Measurements from ENCODE around the gene CHDH.

The CHDH gene

DNA sequence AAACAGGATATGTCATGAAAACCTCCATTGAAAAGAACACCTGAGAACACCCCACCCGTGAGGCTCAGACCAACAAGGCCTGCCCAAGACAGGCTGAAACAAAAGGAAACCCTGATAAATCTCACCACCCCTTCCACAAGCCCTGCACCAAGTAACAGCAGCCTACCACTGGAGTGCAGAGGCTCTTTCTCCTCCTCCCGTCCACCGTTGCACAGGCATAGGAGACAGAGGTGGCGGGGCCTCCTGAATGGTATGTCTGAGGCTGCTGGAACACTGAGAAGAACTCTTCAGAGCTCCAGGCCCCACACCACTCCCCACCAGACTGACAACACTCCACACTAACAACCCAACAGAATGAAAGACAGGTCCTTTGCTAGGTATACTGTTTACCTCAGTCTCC lies 21.4 kb downstream of the CHDH start:
- Mint-ChIP-seq H3K4me1 (no peaks in the 10 kb centered on the region), H3K4me3 (no peak overlapping the region), H3K9me3 (no peaks in the 10 kb centered on the region), H3K36me3 (no peaks in the 10 kb centered on the region), H3K27ac (no peak overlapping the region), H3K27me3 (no peaks in the 10 kb centered on the region)
- no peak for DNase-seq (ENCODE audit: low spot score in 2 of 2)
- no peak for ATAC-seq (ENCODE audit: low read depth)

DNA sequence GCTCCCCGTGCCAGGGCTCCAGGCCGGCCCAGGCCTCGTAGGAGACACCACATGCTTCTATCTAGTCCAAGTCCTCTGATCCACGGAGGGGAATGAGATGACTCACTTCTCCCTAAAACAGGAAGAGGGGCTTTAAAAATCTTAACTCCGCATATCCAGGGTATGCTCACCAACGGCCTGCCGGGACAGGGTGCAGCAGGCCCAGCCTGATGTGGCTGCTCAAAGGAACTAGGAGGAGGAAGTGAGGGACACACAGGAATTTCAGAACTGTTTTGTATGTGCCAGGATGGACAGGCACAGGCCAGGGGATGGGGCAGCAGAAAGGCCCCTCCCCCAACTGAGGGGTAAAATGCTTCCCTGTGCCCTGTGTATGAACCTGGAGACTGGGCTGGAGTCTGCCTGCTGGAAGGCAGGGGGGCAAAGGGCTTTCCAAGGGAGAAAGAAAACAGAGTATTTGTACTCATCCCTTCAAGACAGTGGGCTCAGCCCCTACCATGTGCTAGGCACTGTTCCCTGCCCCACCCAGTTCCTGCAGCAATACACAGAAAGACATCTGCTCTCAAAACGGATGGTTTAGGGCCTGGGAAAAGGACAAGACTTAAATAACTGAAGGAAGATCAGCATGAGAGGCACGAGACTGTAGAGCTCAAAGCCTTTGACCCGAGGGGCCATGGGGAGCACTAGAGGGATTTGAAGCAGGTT lies 22.1 kb downstream of the CHDH start:
- no peaks in the 10 kb centered on the region for H3K27me3 Mint-ChIP-seq
- H3K9me3 Mint-ChIP-seq = no peaks in the 10 kb centered on the region
- no peaks in the 10 kb centered on the region for H3K4me1 Mint-ChIP-seq
- H3K4me3 Mint-ChIP-seq = no peak overlapping the region
- DNase-seq (ENCODE audit: low spot score in 2 of 2) = no peak
- ATAC-seq (ENCODE audit: low read depth) = no peak
- H3K27ac Mint-ChIP-seq = no peak overlapping the region
- H3K36me3 Mint-ChIP-seq = no peaks in the 10 kb centered on the region

DNA sequence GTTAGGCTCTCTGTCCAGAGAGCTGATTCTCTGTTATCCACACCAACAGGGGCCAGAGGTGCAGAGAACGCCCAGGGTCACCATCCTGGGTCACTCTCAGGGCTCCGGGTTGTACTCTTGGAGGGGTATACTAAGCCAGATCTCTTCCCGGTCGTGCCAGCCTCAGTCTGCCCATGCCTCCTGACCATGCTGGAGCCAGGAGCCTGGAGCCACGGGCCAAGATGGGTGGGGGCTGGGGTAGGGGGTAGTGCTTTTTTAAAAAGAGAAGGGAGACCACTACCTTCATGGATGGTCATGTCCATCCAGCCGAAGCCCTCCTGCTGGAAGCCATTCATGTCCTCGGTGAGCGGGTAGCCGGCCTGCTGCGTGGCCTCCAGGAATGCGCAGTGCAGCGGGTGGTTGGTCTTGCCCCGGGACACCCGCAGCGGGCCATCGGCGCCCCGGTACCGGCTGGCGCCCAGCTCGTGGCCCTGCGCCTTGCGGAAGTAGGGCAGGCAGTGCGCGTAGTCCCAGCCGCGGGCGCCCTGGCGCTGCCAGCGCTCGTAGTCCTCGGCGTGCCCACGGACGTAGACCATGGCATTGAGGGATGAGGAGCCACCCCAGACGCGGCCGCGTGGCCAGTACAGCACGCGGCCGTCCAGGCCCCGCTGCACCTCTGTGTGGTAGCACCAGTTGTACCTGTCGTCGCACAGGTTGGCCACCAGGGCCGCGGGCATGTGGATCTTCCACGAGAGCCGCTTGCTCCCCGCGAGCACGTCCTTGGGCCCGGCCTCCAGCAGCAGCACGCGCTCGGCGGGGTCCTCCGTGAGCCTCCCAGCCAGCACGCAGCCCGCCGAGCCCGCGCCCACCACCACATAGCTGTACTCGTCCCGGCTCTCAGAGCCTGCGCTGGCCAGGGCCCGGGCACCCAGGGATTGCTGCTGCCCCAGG lies 22.9 kb downstream of the CHDH start:
- Mint-ChIP-seq H3K36me3 (no peaks in the 10 kb centered on the region), H3K27me3 (no peaks in the 10 kb centered on the region), H3K9me3 (no peaks in the 10 kb centered on the region), H3K4me3 (no peak overlapping the region), H3K4me1 (no peaks in the 10 kb centered on the region), H3K27ac (no peak overlapping the region)
- no peak for ATAC-seq (ENCODE audit: low read depth)
- DNase-seq (ENCODE audit: low spot score in 2 of 2) = no peak

DNA sequence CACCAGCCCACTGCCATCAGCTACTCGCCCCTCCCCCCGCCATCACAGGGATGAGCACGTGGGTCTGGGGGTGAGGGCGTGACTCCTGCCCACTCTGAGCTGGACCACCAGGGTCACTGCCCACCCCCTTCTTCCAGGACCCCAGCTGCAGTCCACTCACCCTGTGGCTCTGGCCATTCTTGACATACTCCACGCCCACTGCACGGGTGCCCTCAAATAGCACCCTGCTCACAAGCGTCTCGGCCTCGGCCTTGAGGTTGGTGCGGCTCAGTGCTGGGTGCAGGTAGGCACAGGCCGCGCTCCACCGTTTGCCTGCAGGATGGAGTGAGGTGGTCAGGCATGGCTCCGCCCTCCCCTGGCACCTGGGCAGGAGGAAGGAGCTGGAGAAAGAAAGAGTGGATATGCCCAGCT lies 23.9 kb downstream of the CHDH start:
- no peaks in the 10 kb centered on the region for H3K4me1 Mint-ChIP-seq
- no peak for DNase-seq (ENCODE audit: low spot score in 2 of 2)

DNA sequence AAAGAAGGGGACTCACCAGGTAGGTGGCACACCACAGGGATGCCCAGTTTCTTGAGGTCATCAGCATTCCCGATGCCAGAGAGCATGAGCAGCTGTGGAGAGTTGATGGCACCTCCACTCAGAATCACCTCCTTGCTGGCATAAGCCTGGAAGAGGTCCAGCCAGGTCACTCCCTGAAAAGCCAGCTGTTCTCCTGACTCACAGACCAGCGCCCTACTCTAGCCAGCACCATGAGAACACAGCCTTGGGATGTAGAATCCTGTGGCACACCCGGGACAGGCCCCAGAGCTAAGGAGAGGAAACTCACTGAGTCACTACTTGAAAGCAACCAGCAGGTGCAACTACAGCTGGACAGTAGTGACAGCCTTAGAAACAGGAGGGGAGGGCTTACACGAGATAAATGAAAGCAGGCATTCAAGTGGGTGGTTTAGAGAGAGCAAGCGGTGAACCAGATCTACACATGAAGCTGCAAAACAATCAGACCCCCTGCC lies 24.5 kb downstream of the CHDH start:
- Mint-ChIP-seq H3K27me3 (no peaks in the 10 kb centered on the region), H3K36me3 (no peaks in the 10 kb centered on the region), H3K27ac (no peak overlapping the region), H3K4me1 (no peaks in the 10 kb centered on the region), H3K4me3 (no peak overlapping the region), H3K9me3 (no peaks in the 10 kb centered on the region)
- DNase-seq (ENCODE audit: low spot score in 2 of 2) (no peak), ATAC-seq (ENCODE audit: low read depth) (no peak)

More for the DNA sequence above, 23.9 kb downstream of the CHDH start:
- Mint-ChIP-seq H3K27me3 (no peaks in the 10 kb centered on the region), H3K4me3 (no peak overlapping the region), H3K36me3 (no peaks in the 10 kb centered on the region), H3K9me3 (no peaks in the 10 kb centered on the region), H3K27ac (no peak overlapping the region)
- no peak for ATAC-seq (ENCODE audit: low read depth)

DNA sequence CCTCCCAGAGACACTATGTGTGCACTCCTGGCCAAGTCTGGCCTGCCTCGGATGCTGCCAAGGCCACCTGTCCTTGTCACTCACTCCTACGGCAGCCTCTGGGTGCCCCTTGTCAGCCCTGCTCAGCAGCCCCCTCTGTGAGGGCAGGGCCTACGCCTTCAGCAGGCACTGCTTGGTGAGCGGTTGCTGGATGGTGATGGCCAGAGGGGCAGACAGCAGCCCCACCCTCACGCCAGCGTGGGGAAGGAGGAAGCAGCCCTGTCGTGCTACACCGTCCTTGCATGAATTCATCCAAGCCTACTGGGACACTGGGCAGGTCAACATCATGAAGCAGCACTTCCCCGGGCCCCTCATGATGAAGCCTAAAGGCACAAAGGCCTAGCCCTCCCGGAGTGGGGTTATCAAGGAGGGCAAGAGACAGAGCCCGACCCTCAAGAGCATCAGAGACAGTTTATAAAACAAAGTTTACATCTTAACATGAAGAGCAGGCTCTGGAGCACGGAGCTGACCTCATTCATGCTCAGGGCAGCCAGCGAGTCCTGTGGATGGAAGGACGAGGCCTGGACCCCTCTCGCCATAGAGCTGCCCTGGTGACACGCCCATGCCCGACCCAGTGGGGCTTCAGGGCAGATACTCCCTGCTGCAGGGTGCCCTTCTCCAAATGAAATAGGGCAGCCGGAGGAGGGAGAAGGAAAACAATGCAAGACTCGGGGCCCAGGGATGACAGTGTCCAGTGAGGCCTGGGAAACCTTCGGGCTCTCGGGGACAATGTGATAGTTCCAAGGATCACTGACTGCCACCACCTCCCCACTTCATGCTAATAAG lies 25.3 kb downstream of the CHDH start:
- Mint-ChIP-seq H3K27me3 (no peaks in the 10 kb centered on the region), H3K4me3 (no peak overlapping the region), H3K9me3 (no peaks in the 10 kb centered on the region), H3K27ac (no peak overlapping the region), H3K36me3 (no peaks in the 10 kb centered on the region), H3K4me1 (no peaks in the 10 kb centered on the region)
- no peak for ATAC-seq (ENCODE audit: low read depth)
- DNase-seq (ENCODE audit: low spot score in 2 of 2) = no peak

DNA sequence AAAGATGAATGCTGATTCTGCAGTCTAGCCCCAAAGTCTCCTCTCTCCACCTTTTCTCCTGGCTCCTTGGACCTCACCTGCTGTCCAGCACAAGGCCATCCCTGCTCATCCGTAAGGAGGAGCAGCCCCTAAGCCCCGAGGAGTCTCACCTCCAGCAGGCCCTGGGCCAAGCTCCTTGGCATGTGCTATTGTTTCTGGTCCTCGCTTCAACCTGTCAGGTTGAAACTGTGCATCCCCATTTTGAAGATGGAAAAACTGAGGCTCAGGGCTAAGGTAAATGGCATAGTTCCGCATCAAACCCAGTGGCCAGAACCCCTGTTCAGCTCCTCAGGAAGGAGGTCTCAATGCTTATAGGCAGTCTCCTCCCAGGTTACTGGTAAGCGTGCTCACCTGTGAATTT lies 26.1 kb downstream of the CHDH start:
- H3K4me1 Mint-ChIP-seq = no peaks in the 10 kb centered on the region
- no peak for DNase-seq (ENCODE audit: low spot score in 2 of 2)
- H3K27me3 Mint-ChIP-seq = no peaks in the 10 kb centered on the region
- no peak overlapping the region for H3K4me3 Mint-ChIP-seq
- ATAC-seq (ENCODE audit: low read depth) = no peak
- H3K9me3 Mint-ChIP-seq = no peaks in the 10 kb centered on the region
- no peaks in the 10 kb centered on the region for H3K36me3 Mint-ChIP-seq
- H3K27ac Mint-ChIP-seq = no peak overlapping the region

DNA sequence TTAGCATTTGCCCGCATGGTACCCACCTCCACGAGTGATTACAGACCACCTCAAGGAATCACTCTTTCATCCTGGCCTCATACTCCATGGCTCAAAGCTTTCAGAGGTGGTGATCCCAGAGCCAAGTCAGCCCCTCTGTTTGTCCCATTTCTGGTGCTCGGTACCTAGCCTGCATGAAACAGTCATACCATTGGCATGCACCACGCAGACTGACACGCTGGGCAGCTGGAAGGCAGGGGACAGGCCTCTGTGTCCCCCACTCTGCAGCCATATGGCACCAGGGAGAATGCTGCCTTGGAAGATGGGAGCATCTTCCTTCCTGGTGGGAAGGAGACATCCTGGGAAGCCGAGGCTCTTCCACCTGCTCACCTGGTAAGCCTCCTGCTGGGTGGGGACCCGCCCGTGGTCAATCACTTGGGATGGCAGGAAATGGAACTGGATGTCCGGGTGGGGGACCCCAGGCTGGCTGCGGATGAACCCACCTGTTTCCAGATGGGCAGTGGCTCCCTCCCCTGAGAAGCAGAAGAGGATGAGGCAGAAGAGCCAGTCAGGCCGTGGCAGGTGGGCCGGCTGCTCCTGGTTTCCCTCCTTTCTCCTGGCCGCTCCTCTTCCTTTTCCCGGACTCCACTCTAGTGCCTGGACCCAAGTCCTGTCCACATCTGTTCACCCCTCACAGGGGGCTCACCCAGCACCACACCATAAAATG lies 26.9 kb downstream of the CHDH start:
- no peak for DNase-seq (ENCODE audit: low spot score in 2 of 2)
- no peak for ATAC-seq (ENCODE audit: low read depth)
- Mint-ChIP-seq H3K27ac (no peak overlapping the region), H3K4me1 (no peaks in the 10 kb centered on the region), H3K36me3 (no peaks in the 10 kb centered on the region), H3K9me3 (no peaks in the 10 kb centered on the region), H3K4me3 (no peak overlapping the region), H3K27me3 (no peaks in the 10 kb centered on the region)

DNA sequence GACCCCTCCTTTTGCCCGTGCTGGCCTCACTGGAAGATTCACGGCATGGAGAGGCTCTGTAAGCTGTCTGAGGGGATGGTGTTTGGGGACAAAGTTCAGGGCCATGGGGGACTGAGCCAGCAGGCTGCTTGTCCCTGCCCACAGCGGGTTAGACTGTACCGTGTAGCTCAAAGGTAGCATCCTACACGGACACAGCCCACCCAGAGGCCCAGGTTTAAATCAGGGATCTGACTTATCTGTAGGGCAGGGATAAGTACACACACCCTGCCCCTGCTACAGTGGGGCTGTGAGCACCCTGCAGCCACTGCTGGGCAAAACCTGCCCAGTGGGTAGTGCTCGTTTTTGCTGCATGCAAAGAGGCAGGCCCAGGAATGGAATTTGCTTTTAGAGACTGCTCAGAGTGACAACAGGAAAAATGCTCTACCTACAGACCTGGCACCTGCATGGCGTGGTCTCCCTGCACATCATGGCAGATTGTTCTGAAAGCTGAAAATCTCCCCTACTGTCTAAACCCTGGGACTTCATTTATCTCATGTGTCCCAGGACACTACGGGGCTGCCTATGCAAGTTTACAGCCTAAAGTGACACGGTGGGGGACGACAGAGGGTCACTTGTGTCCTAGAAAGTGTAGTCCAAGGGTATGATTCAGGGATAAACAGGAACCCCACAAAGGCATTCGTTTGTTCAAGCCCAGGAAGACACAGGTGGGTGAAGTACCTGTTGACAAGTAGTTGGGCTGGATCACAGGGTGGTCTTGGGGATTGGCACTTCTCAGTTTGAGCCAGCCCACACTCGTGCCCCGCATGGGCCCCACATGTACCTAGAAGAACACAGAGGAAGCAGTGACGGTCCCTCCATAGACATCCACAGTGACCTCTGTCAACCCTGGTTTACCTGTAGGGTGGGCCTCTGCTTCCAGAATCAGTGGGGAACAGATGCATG lies 27.7 kb downstream of the CHDH start:
- Mint-ChIP-seq H3K9me3 (no peaks in the 10 kb centered on the region), H3K4me3 (no peak overlapping the region), H3K27me3 (no peaks in the 10 kb centered on the region), H3K36me3 (no peaks in the 10 kb centered on the region), H3K27ac (no peak overlapping the region), H3K4me1 (no peaks in the 10 kb centered on the region)
- no peak for DNase-seq (ENCODE audit: low spot score in 2 of 2)
- ATAC-seq (ENCODE audit: low read depth) = no peak

DNA sequence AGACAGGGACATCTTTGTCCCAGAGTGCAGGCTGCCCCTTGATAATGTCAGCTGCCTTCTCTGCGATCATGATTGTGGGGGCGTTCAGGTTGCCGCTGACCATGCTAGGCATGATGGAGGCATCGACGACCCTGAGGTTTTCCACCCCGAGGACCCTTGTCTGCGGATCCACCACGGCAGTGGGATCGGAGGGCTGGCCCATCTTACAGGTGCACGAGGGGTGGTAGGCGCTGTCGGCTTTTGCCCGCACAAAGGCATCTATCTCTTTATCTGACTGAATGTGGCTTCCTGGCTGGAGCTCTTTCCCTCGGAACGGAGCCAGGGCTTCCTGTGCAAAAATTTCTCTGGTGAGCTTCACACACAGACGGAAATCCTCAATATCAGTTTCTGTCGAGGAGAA lies 28.4 kb downstream of the CHDH start:
- no peaks in the 10 kb centered on the region for H3K36me3 Mint-ChIP-seq
- no peaks in the 10 kb centered on the region for H3K27me3 Mint-ChIP-seq
- no peak overlapping the region for H3K4me3 Mint-ChIP-seq
- DNase-seq (ENCODE audit: low spot score in 2 of 2) (no peak), ATAC-seq (ENCODE audit: low read depth) (no peak)
- H3K9me3 Mint-ChIP-seq = no peaks in the 10 kb centered on the region
- H3K4me1 Mint-ChIP-seq = no peaks in the 10 kb centered on the region
- no peak overlapping the region for H3K27ac Mint-ChIP-seq

DNA sequence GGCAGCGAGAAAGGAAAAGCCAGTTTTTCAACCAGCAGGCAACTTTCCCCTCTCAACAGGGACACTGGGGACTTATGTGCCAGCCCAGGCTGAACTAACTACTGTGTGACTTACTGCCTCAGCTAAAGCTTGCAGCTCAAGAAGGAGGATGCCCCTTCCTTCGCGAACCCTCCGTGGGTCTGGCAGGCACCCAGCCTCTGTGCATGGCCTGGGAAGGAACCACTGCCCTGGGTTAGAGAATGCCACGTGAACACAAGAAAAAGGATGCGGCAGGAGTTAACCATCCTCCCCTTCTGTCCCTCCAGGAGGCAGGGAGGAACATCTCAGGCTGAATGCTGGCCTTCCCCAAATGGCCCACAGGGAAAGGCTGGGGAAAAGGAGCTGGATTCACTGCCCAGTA lies 29.0 kb downstream of the CHDH start:
- Mint-ChIP-seq H3K27ac (no peak overlapping the region), H3K4me1 (no peaks in the 10 kb centered on the region), H3K9me3 (no peaks in the 10 kb centered on the region), H3K4me3 (no peak overlapping the region), H3K27me3 (no peaks in the 10 kb centered on the region), H3K36me3 (no peaks in the 10 kb centered on the region)
- ATAC-seq (ENCODE audit: low read depth) = no peak
- DNase-seq (ENCODE audit: low spot score in 2 of 2) = no peak

DNA sequence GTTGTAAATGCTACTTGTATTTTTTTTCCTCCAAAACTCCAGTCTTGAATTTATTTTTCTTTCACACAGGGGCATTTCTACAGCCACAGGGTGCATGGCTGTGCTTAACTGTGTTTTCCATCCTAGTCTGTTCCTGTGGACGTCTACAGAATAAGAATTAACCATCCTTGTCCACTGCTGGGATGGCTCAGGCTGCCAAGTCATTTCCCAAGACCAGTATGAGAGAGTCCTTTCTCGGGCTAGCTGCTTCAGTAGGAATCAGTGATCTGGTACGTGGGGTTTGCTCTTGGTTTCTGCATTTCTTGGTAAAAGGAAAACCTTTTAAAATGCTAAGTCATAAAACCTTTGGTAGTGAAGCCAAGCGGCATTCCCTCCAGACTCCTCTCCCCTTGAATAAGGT lies 29.8 kb downstream of the CHDH start:
- ATAC-seq (ENCODE audit: low read depth) = no peak
- no peaks in the 10 kb centered on the region for H3K36me3 Mint-ChIP-seq
- H3K9me3 Mint-ChIP-seq = no peaks in the 10 kb centered on the region
- no peak for DNase-seq (ENCODE audit: low spot score in 2 of 2)
- H3K27ac Mint-ChIP-seq = no peak overlapping the region
- no peaks in the 10 kb centered on the region for H3K27me3 Mint-ChIP-seq
- no peak overlapping the region for H3K4me3 Mint-ChIP-seq
- H3K4me1 Mint-ChIP-seq = no peaks in the 10 kb centered on the region

DNA sequence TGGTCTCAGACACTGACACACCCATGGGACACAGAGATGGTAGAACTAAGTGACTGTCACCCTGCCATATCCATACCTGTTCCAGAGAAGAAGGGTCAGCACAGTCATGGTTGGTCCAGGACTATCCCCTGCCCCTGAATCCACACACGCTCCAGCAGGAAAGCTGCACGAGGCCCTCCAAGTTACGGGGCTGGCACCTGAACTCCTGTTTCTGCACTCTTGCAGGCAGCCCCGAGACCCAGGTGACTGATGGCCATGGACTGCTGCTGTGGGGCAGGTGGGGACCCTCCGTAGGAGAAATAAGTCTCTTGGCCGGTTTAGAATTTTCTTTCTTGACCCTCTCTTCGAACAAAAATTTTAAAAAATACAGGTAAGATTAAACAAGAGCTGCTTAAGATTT lies 30.6 kb downstream of the CHDH start:
- Mint-ChIP-seq H3K9me3 (no peaks in the 10 kb centered on the region), H3K4me3 (no peak overlapping the region), H3K4me1 (no peaks in the 10 kb centered on the region), H3K36me3 (no peaks in the 10 kb centered on the region), H3K27ac (no peak overlapping the region), H3K27me3 (no peaks in the 10 kb centered on the region)
- ATAC-seq (ENCODE audit: low read depth) = no peak
- DNase-seq (ENCODE audit: low spot score in 2 of 2) = no peak
